ENCODE results near the gene CYP19A1.

- TF ChIP-seq POLR2A (IDR thresholded peaks at IDR 0.05; ENCODE audit: low read length) (no peak), GATA1 (IDR thresholded peaks at IDR 0.05; ENCODE audit: low read depth, low read length) (no peak)
Observed at GRCh38 chr15:51229907-51230330, 108.5 kb downstream of the CYP19A1 start.

Measured in erythroblast (primary cell).